GM10266 (cell line): ENCODE measurements around the gene PRRC2C.

Source experiments
- DNase-seq: peaks from one replicate; pipeline ENCODE4 v3.0.0; 2012; ENCODE audit errors: extremely low spot score
- TF ChIP-seq, protein P1 (sequence below): IDR thresholded peaks from 2 replicates; pipeline ENCODE4 v1.5.1; 2012; ENCODE audit warnings: mild to moderate bottlenecking, low read depth; ENCODE audit not compliant: control insufficient read depth, insufficient read depth; ENCODE audit errors: missing control alignments

The PRRC2C gene

DNA sequence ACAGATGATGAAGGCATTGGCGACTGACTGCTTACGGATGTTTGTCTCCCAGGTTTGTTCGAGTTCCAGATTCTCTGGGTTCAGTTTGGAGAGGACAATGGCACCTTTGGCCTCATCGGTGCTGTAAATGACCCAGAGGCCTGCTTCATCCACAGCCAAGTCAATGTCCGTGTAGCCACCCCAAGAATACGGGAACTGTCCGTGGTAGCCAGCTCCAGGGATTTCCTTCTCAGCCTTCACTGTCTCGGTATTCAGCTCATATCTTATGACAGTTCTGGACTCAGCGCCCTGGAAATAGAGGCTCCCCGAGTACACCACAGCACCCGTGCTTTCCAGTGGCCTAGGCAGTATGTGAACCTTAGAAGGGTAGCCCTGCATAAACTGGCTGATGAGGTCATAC is 150.8 kb downstream of the PRRC2C start:
- TF ChIP-seq, protein P1, sequence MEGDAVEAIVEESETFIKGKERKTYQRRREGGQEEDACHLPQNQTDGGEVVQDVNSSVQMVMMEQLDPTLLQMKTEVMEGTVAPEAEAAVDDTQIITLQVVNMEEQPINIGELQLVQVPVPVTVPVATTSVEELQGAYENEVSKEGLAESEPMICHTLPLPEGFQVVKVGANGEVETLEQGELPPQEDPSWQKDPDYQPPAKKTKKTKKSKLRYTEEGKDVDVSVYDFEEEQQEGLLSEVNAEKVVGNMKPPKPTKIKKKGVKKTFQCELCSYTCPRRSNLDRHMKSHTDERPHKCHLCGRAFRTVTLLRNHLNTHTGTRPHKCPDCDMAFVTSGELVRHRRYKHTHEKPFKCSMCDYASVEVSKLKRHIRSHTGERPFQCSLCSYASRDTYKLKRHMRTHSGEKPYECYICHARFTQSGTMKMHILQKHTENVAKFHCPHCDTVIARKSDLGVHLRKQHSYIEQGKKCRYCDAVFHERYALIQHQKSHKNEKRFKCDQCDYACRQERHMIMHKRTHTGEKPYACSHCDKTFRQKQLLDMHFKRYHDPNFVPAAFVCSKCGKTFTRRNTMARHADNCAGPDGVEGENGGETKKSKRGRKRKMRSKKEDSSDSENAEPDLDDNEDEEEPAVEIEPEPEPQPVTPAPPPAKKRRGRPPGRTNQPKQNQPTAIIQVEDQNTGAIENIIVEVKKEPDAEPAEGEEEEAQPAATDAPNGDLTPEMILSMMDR = no peak
- DNase-seq = no peak

DNA sequence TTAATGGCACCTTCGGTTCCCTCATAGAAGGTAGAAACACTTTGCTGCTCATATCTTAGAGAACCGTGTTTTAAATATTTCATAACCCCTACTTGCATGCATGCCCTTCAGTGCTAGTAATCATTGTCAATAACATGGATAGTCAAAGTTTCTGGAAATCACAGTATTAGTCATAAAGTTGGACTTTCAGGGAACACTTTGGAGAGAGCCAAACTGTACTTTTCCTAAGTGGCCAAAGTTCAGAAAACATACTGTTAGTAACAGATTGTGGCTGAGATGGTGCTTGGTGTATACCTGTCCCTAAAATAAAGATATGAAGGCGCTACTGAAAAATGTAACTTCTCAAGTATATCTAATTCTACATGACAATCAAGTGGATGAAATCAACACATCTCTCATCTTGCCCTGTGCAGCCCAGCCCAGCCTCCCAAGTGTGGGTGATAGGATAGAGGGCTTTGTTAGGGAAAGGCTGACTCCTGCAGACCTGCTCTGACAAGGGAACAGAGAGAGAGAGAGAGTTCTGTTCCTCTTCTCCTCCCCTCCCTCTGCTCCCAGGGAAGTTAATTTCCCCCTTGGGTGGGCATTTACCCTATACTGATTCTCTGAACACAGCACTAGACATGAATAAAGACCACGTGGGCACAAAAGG is 152.7 kb downstream of the PRRC2C start:
- no peak for DNase-seq
- TF ChIP-seq, protein P1 = no peak

GRCh38 chr1:171640225-171640624 is 154.9 kb downstream of the PRRC2C start:
- TF ChIP-seq, protein P1 = no peak
- no peak for DNase-seq

- DNase-seq = no peak
- TF ChIP-seq, protein P1 = no peak
Observed at GRCh38 chr1:171641076-171641864, 155.9 kb downstream of the PRRC2C start.

DNA sequence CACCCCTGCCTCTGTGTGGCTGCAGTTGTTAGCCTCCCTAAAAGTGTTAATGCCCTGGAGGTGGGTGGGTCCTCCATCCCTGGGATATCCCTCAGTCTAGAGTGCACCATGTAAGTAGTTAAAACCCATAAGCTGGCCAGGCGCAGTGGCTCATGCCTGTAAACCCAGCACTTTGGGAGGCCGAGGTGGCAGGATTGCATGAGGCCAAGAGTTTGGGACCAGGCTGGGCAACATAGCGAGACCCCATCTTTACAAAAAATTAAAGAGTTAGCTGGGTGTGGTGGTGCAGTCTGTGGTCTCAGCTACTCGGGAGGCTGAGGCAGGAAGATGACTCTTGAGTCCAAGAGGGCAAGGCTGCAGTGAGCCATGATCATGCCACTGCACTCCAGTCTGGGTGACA is 156.9 kb downstream of the PRRC2C start:
- no peak for DNase-seq
- TF ChIP-seq, protein P1 = no peak
